B cell (primary cell): ENCODE data around the gene PEAK1. TPM values are rescaled to one million over a fixed set of nuclear protein-coding genes. Genes with fewer than 3 reads are reported as not detected.

Experiments
- ATAC-seq: fragments of 200-7000 bp; cut with Tn5 transposase; one replicate; pipeline ENCODE4 v1.10.0; 2021; ENCODE audit warnings: low read depth, mild to moderate bottlenecking, moderate number of reproducible peaks, moderate library complexity
- CTCF ChIA-PET: fragments of 350-600 bp; sonication (Branson Sonifier 250); formaldehyde crosslinking; loops from one replicate; lab custom pipeline; 2021; ENCODE audit warnings: antibody characterized with exemption, inconsistent platforms; lab: Charles Lee
- POLR2A ChIA-PET: fragments of 350-600 bp; sonication (Branson Sonifier 250); formaldehyde crosslinking; loops from one replicate; lab custom pipeline; 2021; ENCODE audit warnings: antibody characterized with exemption; lab: Charles Lee
- DNase-seq: peaks from one replicate; pipeline ENCODE4 v3.0.0; 2013
- H2AFZ ChIP-seq: 2 replicates; pipeline ENCODE4 v1.6.1; 2012; ENCODE audit warnings: mild to moderate bottlenecking, low read depth, low read length; ENCODE audit not compliant: insufficient read depth, poor library complexity, severe bottlenecking
- H3K27ac ChIP-seq, 2 donors: 1 replicate in 1 of 2; 2 replicates in 1 of 2; pipeline ENCODE4 v1.5.1; 2012 to 2013; ENCODE audit warnings: low read length in 2 of 2, mild to moderate bottlenecking in 2 of 2, moderate library complexity in 1 of 2
- H3K27me3 ChIP-seq, 4 experiments: fragments of 200-600 bp in 1 of 4; sonication (generic) in 1 of 4; replicated peaks in 1 of 4; 1 replicate in 2 of 4; 2 replicates in 2 of 4; pipeline versions ENCODE4 v1.6.1 to v1.7.0; 2013 to 2016; ENCODE audit warnings: low read length in 3 of 4, mild to moderate bottlenecking in 2 of 4, mixed read lengths in 1 of 4, moderate library complexity in 1 of 4; ENCODE audit not compliant: insufficient read depth in 4 of 4, control insufficient read depth in 3 of 4; ENCODE audit errors: control extremely low read depth in 1 of 4
- H3K36me3 ChIP-seq, 2 experiments: replicated peaks in 1 of 2; 1 replicate in 1 of 2; 2 replicates in 1 of 2; pipeline versions ENCODE4 v1.6.1 to v1.7.1; 2013; ENCODE audit warnings: low read length in 1 of 2; ENCODE audit not compliant: insufficient read depth in 2 of 2, control insufficient read depth in 1 of 2; ENCODE audit errors: control extremely low read depth in 1 of 2, extremely low read depth in 1 of 2
- H3K4me1 ChIP-seq, 2 donors: fragments of 200-600 bp in 1 of 2; sonication (generic) in 1 of 2; 1 replicate in 1 of 2; 2 replicates in 1 of 2; pipeline versions ENCODE4 v1.5.1 to v1.6.1; 2013 to 2017; ENCODE audit warnings: low read length in 2 of 2; ENCODE audit not compliant: control insufficient read depth in 2 of 2, insufficient read depth in 2 of 2
- H3K4me2 ChIP-seq: replicated peaks from 2 replicates; pipeline ENCODE3; 2012; ENCODE audit warnings: mild to moderate bottlenecking, low read depth, low read length; ENCODE audit not compliant: poor library complexity, severe bottlenecking
- H3K4me3 ChIP-seq, 5 experiments: fragments of 200-600 bp in 1 of 5; sonication (generic) in 1 of 5; 1 replicate in 3 of 5; 2 replicates in 2 of 5; pipeline versions ENCODE4 v1.5.1 to v1.7.0; 2011 to 2016; ENCODE audit warnings: low read length in 4 of 5, mild to moderate bottlenecking in 4 of 5, low read depth in 2 of 5, control low read depth in 1 of 5, moderate library complexity in 1 of 5; ENCODE audit not compliant: insufficient read depth in 1 of 5; ENCODE audit errors: control extremely low read depth in 1 of 5, extremely low read depth in 1 of 5
- H3K79me2 ChIP-seq: fragments of 200-600 bp; sonication (generic); one replicate; pipeline ENCODE4 v1.6.0; 2016; ENCODE audit warnings: low read length; ENCODE audit not compliant: control insufficient read depth, insufficient read depth
- H3K9ac ChIP-seq: fragments of 200-600 bp; sonication (generic); 2 replicates; pipeline ENCODE4 v1.6.1; 2017; ENCODE audit warnings: mild to moderate bottlenecking, low read length, moderate library complexity
- H3K9me3 ChIP-seq, 3 donors: one replicate each; pipeline versions ENCODE4 v1.6.1 to v1.7.1; 2013; ENCODE audit warnings: low read length in 2 of 3; ENCODE audit not compliant: control insufficient read depth in 2 of 3, insufficient read depth in 1 of 3; ENCODE audit errors: control extremely low read depth in 1 of 3
- H4K20me1 ChIP-seq: 2 replicates; pipeline ENCODE4 v1.6.0; 2012; ENCODE audit warnings: mild to moderate bottlenecking, low read length; ENCODE audit not compliant: insufficient read depth, control insufficient read depth, poor library complexity, severe bottlenecking
- H3K27ac Mint-ChIP-seq: one replicate; pipeline ENCODE4 v1.8.0; 2021; ENCODE audit warnings: mixed read lengths
- H3K27me3 Mint-ChIP-seq: one replicate; pipeline ENCODE4 v1.8.0; 2021; ENCODE audit warnings: mixed read lengths
- H3K4me1 Mint-ChIP-seq: one replicate; pipeline ENCODE4 v1.8.0; 2021; ENCODE audit warnings: mixed read lengths
- H3K4me3 Mint-ChIP-seq: one replicate; pipeline ENCODE4 v1.8.0; 2021; ENCODE audit warnings: mixed read lengths
- H3K9me3 Mint-ChIP-seq: one replicate; pipeline ENCODE4 v1.8.0; 2022; ENCODE audit warnings: mixed read lengths; ENCODE audit not compliant: insufficient read depth
- CTCF ChIP-seq: fragments of 200-600 bp; IDR thresholded peaks from one replicate; pipeline ENCODE4 v1.8.0; 2022; ENCODE audit warnings: antibody characterized with exemption, mild to moderate bottlenecking
- EZH2 ChIP-seq: IDR thresholded peaks from 2 replicates; pipeline ENCODE4 v1.6.1; 2012; ENCODE audit warnings: borderline replicate concordance, low read depth, mild to moderate bottlenecking, moderate library complexity, low read length; ENCODE audit not compliant: insufficient read depth, poor library complexity, severe bottlenecking
- intact Hi-C: fragments of 100-400 bp; cut with micrococcal nuclease; formaldehyde crosslinking; loops from one replicate; pipeline ENCODE4 v1.10.0; 2022
- polyA plus RNA-seq: library from polyadenylated mRNA; depleted of rRNA; stranded (reverse); fragments of >200 nt; gene quantifications from 2 replicates; pipeline ENCODE4 v1.2.3, GENCODE V29; 2012
- total RNA-seq, 2 donors: library from RNA; stranded (reverse); fragments of 120-200 nt in 1 of 2; gene quantifications; 1 replicate in 1 of 2; 2 replicates in 1 of 2; pipeline versions ENCODE4 v1.2.3 to v1.2.4, GENCODE V29; 2013 to 2022

Gene PEAK1
- total and polyA plus RNA-seq, 2 donors (not counting 1 experiment from before 2014, with no cell fraction given): 13.4 to 38.0 TPM

- no peak overlapping the region for H3K9ac ChIP-seq
- H2AFZ ChIP-seq: no peak overlapping the region
- H3K27ac ChIP-seq: no peak overlapping the region
- no peaks in the 10 kb centered on the region for H4K20me1 ChIP-seq
- H3K36me3 ChIP-seq: peaks cover 0 to 10% of the 10 kb centered on the region in 2 experiments
- CTCF ChIA-PET: interaction anchor here (0.5 kb wide), 1 partner anchor 237 kb away, joined by 3 read pairs; no protein-coding TSS in a partner anchor
- TF ChIP-seq EZH2: no peak
- TF ChIP-seq CTCF: no peak
- no peak for DNase-seq
- intact Hi-C loops: no loop called here
- no peak overlapping the region for H3K4me3 Mint-ChIP-seq
- POLR2A ChIA-PET: no interaction called here
- H3K27me3 ChIP-seq: no peaks in the 10 kb centered on the region
- H3K4me2 ChIP-seq: no peak overlapping the region
- peaks cover 0 to 7% (median under 1%) of the 10 kb centered on the region in 3 donors for H3K9me3 ChIP-seq
- no peak overlapping the region for H3K4me3 ChIP-seq
- H3K9me3 Mint-ChIP-seq: peaks cover 5% of the 10 kb centered on the region
- ATAC-seq: no peak
- H3K4me1 ChIP-seq: no peaks in the 10 kb centered on the region
- no peaks in the 10 kb centered on the region for H3K79me2 ChIP-seq
- no peak overlapping the region for H3K27ac Mint-ChIP-seq
- H3K27me3 Mint-ChIP-seq: no peaks in the 10 kb centered on the region
- no peaks in the 10 kb centered on the region for H3K4me1 Mint-ChIP-seq
Measured at GRCh38 chr15:77201665-77202064, 218.2 kb downstream of the PEAK1 start.

- no peak overlapping the region for H3K27ac Mint-ChIP-seq
- no peak for TF ChIP-seq EZH2
- TF ChIP-seq CTCF: no peak
- no peak overlapping the region for H3K4me3 ChIP-seq
- H4K20me1 ChIP-seq: no peaks in the 10 kb centered on the region
- H3K27ac ChIP-seq: no peak overlapping the region
- DNase-seq: no peak
- POLR2A ChIA-PET: no interaction called here
- peaks cover 0 to 4% of the 10 kb centered on the region in 2 experiments for H3K36me3 ChIP-seq
- no peak for ATAC-seq
- H3K4me1 ChIP-seq: peaks cover 4 to 5% of the 10 kb centered on the region in 2 donors
- H3K4me1 Mint-ChIP-seq: peaks cover 8% of the 10 kb centered on the region
- peaks cover 5% of the 10 kb centered on the region for H3K9me3 Mint-ChIP-seq
- H3K4me3 Mint-ChIP-seq: no peak overlapping the region
- H3K9me3 ChIP-seq: peaks cover 0 to 7% (median 0%) of the 10 kb centered on the region in 3 donors
- CTCF ChIA-PET: no interaction called here
- no peak overlapping the region for H3K4me2 ChIP-seq
- no peak overlapping the region for H2AFZ ChIP-seq
- no peaks in the 10 kb centered on the region for H3K27me3 Mint-ChIP-seq
- no peak overlapping the region for H3K9ac ChIP-seq
- H3K27me3 ChIP-seq: no peaks in the 10 kb centered on the region
- H3K79me2 ChIP-seq: no peaks in the 10 kb centered on the region
- intact Hi-C loops: no loop called here
Measured at GRCh38 chr15:77196381-77196780, 223.5 kb downstream of the PEAK1 start.
